ENCODE results near the gene CRB3. TPM values are rescaled to one million over a fixed set of nuclear protein-coding genes. Genes with fewer than 3 reads are reported as not detected.

The CRB3 gene
- total and polyA plus RNA-seq, 2 of the 13 experiments (the other 11 are each of a cell fraction or from before 2014, with no cell fraction given), result 10.6 to 25.6 TPM

GRCh38 chr19:6476155-6476895, 12.3 kb downstream of the CRB3 start (continued):
- TF ChIP-seq PATZ1 (CRISPR knock-in tag; IDR thresholded peaks at IDR 0.05) (no peak), BHLHE40 (IDR thresholded peaks at IDR 0.05; ENCODE audit: low read length) (no peak), ZNF251 (CRISPR knock-in tag; IDR thresholded peaks at IDR 0.05) (no peak), PAXIP1 (CRISPR knock-in tag; conservative IDR thresholded peaks at IDR 0.05) (peak; percentile 37; the same call in 1 of the 2 replicates), MZF1 (CRISPR knock-in tag; IDR thresholded peaks at IDR 0.05; ENCODE audit: borderline replicate concordance) (no peak), ZNF17 (CRISPR knock-in tag; IDR thresholded peaks at IDR 0.05) (no peak), ZNF775 (CRISPR knock-in tag; IDR thresholded peaks at IDR 0.05; ENCODE audit: borderline replicate concordance) (no peak), ZNF773 (CRISPR knock-in tag; IDR thresholded peaks at IDR 0.05; ENCODE audit: borderline replicate concordance) (no peak), ELF3 (CRISPR knock-in tag; IDR thresholded peaks at IDR 0.05) (no peak), ATF6 (CRISPR knock-in tag; conservative IDR thresholded peaks at IDR 0.05) (no peak), BRD4 (CRISPR knock-in tag; IDR thresholded peaks at IDR 0.05) (no peak), TOPORS (CRISPR knock-in tag; IDR thresholded peaks at IDR 0.05) (no peak), CENPBD1 (CRISPR knock-in tag; IDR thresholded peaks at IDR 0.05; ENCODE audit: borderline replicate concordance, low read depth) (no peak), EED (CRISPR knock-in tag; IDR thresholded peaks at IDR 0.05) (no peak), SP1 (IDR thresholded peaks at IDR 0.05) (no peak), SP1 (CRISPR knock-in tag; IDR thresholded peaks at IDR 0.05) (peak; percentile 80), ZFP36L1 (CRISPR knock-in tag; IDR thresholded peaks at IDR 0.05) (no peak), MBD4 (IDR thresholded peaks at IDR 0.05; ENCODE audit: borderline replicate concordance, low read length) (no peak), THAP9 (CRISPR knock-in tag; IDR thresholded peaks at IDR 0.05; ENCODE audit: borderline replicate concordance) (no peak)

Measured in HepG2 (cell line).